ENCODE results near the gene NLN. TPM values are rescaled to one million over a fixed set of nuclear protein-coding genes. Genes with fewer than 3 reads are reported as not detected.
"Not testable (repeated sequence)": the region's sequence is repeated elsewhere in the genome, so short reads cannot be mapped to it uniquely, and the experiment has no call there.

Gene NLN
- total RNA-seq, 3 donors from 2014 or later, result 12.8 to 15.7 (median 14.9) TPM

DNA sequence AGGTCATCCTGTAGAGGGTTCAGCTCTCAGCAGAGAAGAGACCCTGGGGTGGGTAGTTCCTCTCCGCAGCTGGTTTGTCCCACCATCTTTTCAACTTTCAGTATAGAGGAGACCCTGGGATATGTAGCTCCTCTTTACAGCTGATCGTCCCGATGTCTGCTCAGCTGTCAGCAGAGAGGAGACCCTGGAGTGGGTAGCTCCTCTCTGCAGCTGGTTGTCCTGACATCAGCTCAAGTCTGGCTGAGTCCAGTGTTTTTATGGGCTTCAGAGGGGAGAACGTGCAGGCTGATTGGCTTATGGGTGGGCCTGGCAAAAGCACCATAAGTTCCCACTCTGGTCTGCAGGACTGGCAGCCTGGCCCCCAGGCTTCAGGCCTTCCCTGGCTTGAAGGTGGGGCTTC lies 80.8 kb downstream of the NLN start:
- no peaks in the 10 kb centered on the region for H3K9me3 ChIP-seq
- no peaks in the 10 kb centered on the region for H3K27me3 ChIP-seq
- intact Hi-C loops (cut with DNase I; ENCODE audit: low total_unique reads), result no loop called here
- no peak overlapping the region for H3K4me3 ChIP-seq
- no peaks in the 10 kb centered on the region for H3K36me3 ChIP-seq
- no peak for TF ChIP-seq POLR2A (IDR thresholded peaks at IDR 0.05)
- no peak for TF ChIP-seq CTCF (IDR thresholded peaks at IDR 0.05)
- TF ChIP-seq POLR2AphosphoS5 (IDR thresholded peaks at IDR 0.05), result no peak
- H3K4me1 ChIP-seq, result no peaks in the 10 kb centered on the region
- no peak overlapping the region for H3K27ac ChIP-seq
- no peak for DNase-seq (ENCODE audit: low spot score in 2 of 2)

GRCh38 chr5:65803699-65804391 lies 81.8 kb downstream of the NLN start:
- no peaks in the 10 kb centered on the region for H3K4me1 ChIP-seq
- no peaks in the 10 kb centered on the region for H3K36me3 ChIP-seq
- intact Hi-C loops (cut with DNase I; ENCODE audit: low total_unique reads), result no loop called here
- no peaks in the 10 kb centered on the region for H3K9me3 ChIP-seq
- no peaks in the 10 kb centered on the region for H3K27me3 ChIP-seq
- TF ChIP-seq POLR2A (IDR thresholded peaks at IDR 0.05) (no peak), POLR2AphosphoS5 (IDR thresholded peaks at IDR 0.05) (no peak), CTCF (IDR thresholded peaks at IDR 0.05) (no peak)
- no peak overlapping the region for H3K27ac ChIP-seq
- DNase-seq (ENCODE audit: low spot score in 2 of 2), result no peak
- H3K4me3 ChIP-seq, result no peak overlapping the region

- H3K27me3 ChIP-seq, result no peaks in the 10 kb centered on the region
- DNase-seq (ENCODE audit: low spot score in 2 of 2), result no peak
- H3K4me1 ChIP-seq, result no peaks in the 10 kb centered on the region
- no peaks in the 10 kb centered on the region for H3K36me3 ChIP-seq
- intact Hi-C loops (cut with DNase I; ENCODE audit: low total_unique reads), result no loop called here
- no peaks in the 10 kb centered on the region for H3K9me3 ChIP-seq
- TF ChIP-seq POLR2A (IDR thresholded peaks at IDR 0.05), result no peak
- no peak for TF ChIP-seq CTCF (IDR thresholded peaks at IDR 0.05)
- no peak for TF ChIP-seq POLR2AphosphoS5 (IDR thresholded peaks at IDR 0.05)
- H3K4me3 ChIP-seq, result no peak overlapping the region
- no peak overlapping the region for H3K27ac ChIP-seq
Observed at GRCh38 chr5:65805089-65805488, 83.1 kb downstream of the NLN start.

DNA sequence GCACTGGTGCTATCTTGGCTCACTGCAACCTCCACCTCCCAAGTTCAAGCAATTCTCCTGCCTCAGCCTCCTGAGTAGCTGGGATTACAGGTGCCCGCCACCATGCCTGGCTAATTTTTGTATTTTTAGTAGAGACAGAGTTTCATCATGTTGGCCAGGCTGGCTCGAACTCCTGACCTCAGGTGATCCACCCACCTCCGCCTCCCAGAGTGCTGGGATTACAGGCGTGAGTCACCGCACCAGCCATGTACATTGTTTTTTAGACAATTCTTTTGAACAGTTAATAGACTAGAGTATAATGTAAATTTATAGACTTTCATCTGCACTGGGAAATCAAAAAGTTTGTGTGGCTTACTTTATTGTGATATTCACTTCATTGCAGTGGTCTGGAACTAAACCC lies 85.5 kb downstream of the NLN start:
- H3K27ac ChIP-seq; H3K36me3 ChIP-seq; DNase-seq (ENCODE audit: low spot score in 2 of 2); H3K4me1 ChIP-seq; H3K27me3 ChIP-seq; intact Hi-C loops (cut with DNase I; ENCODE audit: low total_unique reads); H3K9me3 ChIP-seq; H3K4me3 ChIP-seq: not testable (repeated sequence)

GRCh38 chr5:65808251-65808741 lies 86.3 kb downstream of the NLN start:
- intact Hi-C loops (cut with DNase I; ENCODE audit: low total_unique reads), result no loop called here
- no peak overlapping the region for H3K27ac ChIP-seq

More at GRCh38 chr5:65808251-65808741, 86.3 kb downstream of the NLN start:
- Histone ChIP-seq H3K36me3 (no peaks in the 10 kb centered on the region), H3K9me3 (no peaks in the 10 kb centered on the region), H3K4me3 (no peak overlapping the region), H3K27me3 (no peaks in the 10 kb centered on the region), H3K4me1 (no peaks in the 10 kb centered on the region)
- TF ChIP-seq CTCF (IDR thresholded peaks at IDR 0.05) (no peak), POLR2AphosphoS5 (IDR thresholded peaks at IDR 0.05) (no peak), POLR2A (IDR thresholded peaks at IDR 0.05) (no peak)
- no peak for DNase-seq (ENCODE audit: low spot score in 2 of 2)

Measured in breast epithelium (tissue), 4 donors.